Measurements from ENCODE around the gene DNAJC1. TPM values are rescaled to one million over a fixed set of nuclear protein-coding genes. Genes with fewer than 3 reads are reported as not detected.
A peak's percentile ranks its signal among the peaks of the same experiment; 100 is the strongest.

DNAJC1 gene
- polyA plus RNA-seq, 1 donor (not counting 4 experiments of a cell fraction or from before 2014, with no cell fraction given), result 24.8 TPM

GRCh38 chr10:21989453-21990154, 13.9 kb downstream of the DNAJC1 start:
- H3K9me3 ChIP-seq (ENCODE audit: control insufficient read depth, low read depth, low read length), result no peaks in the 10 kb centered on the region
- no peak overlapping the region for H3K4me2 ChIP-seq (ENCODE audit: control insufficient read depth, extremely low read depth, insufficient read depth, low read depth, low read length)
- H3K79me2 ChIP-seq (ENCODE audit: control insufficient read depth, insufficient read depth, low read length), result peaks cover 4% of the 10 kb centered on the region
- FAIRE-seq (peak; percentile 63), DNase-seq (ENCODE audit: low read depth, low spot score) (no peak)
- no peaks in the 10 kb centered on the region for H3K27me3 ChIP-seq (ENCODE audit: control insufficient read depth, extremely low read depth, insufficient read depth, low read length)
- no peak overlapping the region for H3K27ac ChIP-seq (ENCODE audit: control insufficient read depth, insufficient read depth, low read length)
- TF ChIP-seq EZH2 (IDR thresholded peaks at IDR 0.05; ENCODE audit: low read length) (no peak), CTCF (optimal IDR thresholded peaks at IDR 0.05 in 1 of 3, IDR thresholded peaks at IDR 0.05 in 1 of 3, conservative IDR thresholded peaks at IDR 0.05 in 1 of 3; ENCODE audit: extremely low read depth in 1 of 3, insufficient read depth in 2 of 3, low read length in 3 of 3) (peak; percentile 59 to 61 (median 60))
- H3K9me1 ChIP-seq (ENCODE audit: control insufficient read depth, extremely low read depth, insufficient read depth, low read length), result no peaks in the 10 kb centered on the region
- no peak overlapping the region for H3K9ac ChIP-seq (ENCODE audit: control insufficient read depth, extremely low read depth, insufficient read depth, low read length)
- no peak overlapping the region for H2AFZ ChIP-seq (ENCODE audit: control insufficient read depth, low read length)
- H4K20me1 ChIP-seq (ENCODE audit: control insufficient read depth, extremely low read depth, insufficient read depth, low read length), result no peaks in the 10 kb centered on the region
- H3K4me1 ChIP-seq (ENCODE audit: control insufficient read depth, extremely low read depth, insufficient read depth, low read length), result no peaks in the 10 kb centered on the region
- H3K36me3 ChIP-seq (ENCODE audit: control insufficient read depth in 2 of 2, extremely low read depth in 1 of 2, insufficient read depth in 2 of 2, low read length in 2 of 2), result no peaks in the 10 kb centered on the region
- no peak overlapping the region for H3K4me3 ChIP-seq (ENCODE audit: control insufficient read depth in 2 of 3, extremely low read depth in 1 of 3, insufficient read depth in 2 of 3, low read depth in 1 of 3, low read length in 3 of 3)
- dilution Hi-C loops (cut with MboI; ENCODE audit: extremely low pct_ligation_motif_present, low sequenced_read_pairs), result no loop called here

- DNase-seq (ENCODE audit: low read depth, low spot score) (no peak), FAIRE-seq (no peak)
- Histone ChIP-seq H3K36me3 (ENCODE audit: control insufficient read depth in 2 of 2, extremely low read depth in 1 of 2, insufficient read depth in 2 of 2, low read length in 2 of 2) (no peaks in the 10 kb centered on the region), H4K20me1 (ENCODE audit: control insufficient read depth, extremely low read depth, insufficient read depth, low read length) (no peaks in the 10 kb centered on the region), H3K79me2 (ENCODE audit: control insufficient read depth, insufficient read depth, low read length) (no peaks in the 10 kb centered on the region), H3K9me3 (ENCODE audit: control insufficient read depth, low read depth, low read length) (no peaks in the 10 kb centered on the region), H3K9ac (ENCODE audit: control insufficient read depth, extremely low read depth, insufficient read depth, low read length) (no peak overlapping the region), H2AFZ (ENCODE audit: control insufficient read depth, low read length) (no peak overlapping the region), H3K27me3 (ENCODE audit: control insufficient read depth, extremely low read depth, insufficient read depth, low read length) (no peaks in the 10 kb centered on the region), H3K4me2 (ENCODE audit: control insufficient read depth, extremely low read depth, insufficient read depth, low read depth, low read length) (no peak overlapping the region), H3K27ac (ENCODE audit: control insufficient read depth, insufficient read depth, low read length) (no peak overlapping the region), H3K9me1 (ENCODE audit: control insufficient read depth, extremely low read depth, insufficient read depth, low read length) (no peaks in the 10 kb centered on the region), H3K4me1 (ENCODE audit: control insufficient read depth, extremely low read depth, insufficient read depth, low read length) (no peaks in the 10 kb centered on the region), H3K4me3 (ENCODE audit: control insufficient read depth in 2 of 3, extremely low read depth in 1 of 3, insufficient read depth in 2 of 3, low read depth in 1 of 3, low read length in 3 of 3) (no peak overlapping the region)
- dilution Hi-C loops (cut with MboI; ENCODE audit: extremely low pct_ligation_motif_present, low sequenced_read_pairs), result no loop called here
- TF ChIP-seq EZH2 (IDR thresholded peaks at IDR 0.05; ENCODE audit: low read length) (no peak), CTCF (optimal IDR thresholded peaks at IDR 0.05 in 1 of 3, IDR thresholded peaks at IDR 0.05 in 1 of 3, conservative IDR thresholded peaks at IDR 0.05 in 1 of 3; ENCODE audit: extremely low read depth in 1 of 3, insufficient read depth in 2 of 3, low read length in 3 of 3) (no peak)
These were observed 18.0 kb downstream of the DNAJC1 start for GRCh38 chr10:21985541-21985940.
